HUES64 (cell line): ENCODE results near the gene POTEF.
"Not testable (repeated sequence)": the region's sequence is repeated elsewhere in the genome, so short reads cannot be mapped to it uniquely, and the experiment has no call there.

Experiments used
- H3K27ac ChIP-seq: 2 replicates; pipeline ENCODE4 v1.7.0; 2013; ENCODE audit warnings: low read depth, low read length, inconsistent platforms
- H3K27me3 ChIP-seq: 2 replicates; pipeline ENCODE4 v1.6.1; 2013; ENCODE audit warnings: mild to moderate bottlenecking, low read length; ENCODE audit not compliant: insufficient read depth
- H3K36me3 ChIP-seq: 2 replicates; pipeline ENCODE4 v1.6.1; 2013; ENCODE audit warnings: mild to moderate bottlenecking, low read length; ENCODE audit not compliant: insufficient read depth
- H3K4me1 ChIP-seq: 2 replicates; pipeline ENCODE4 v1.6.1; 2013; ENCODE audit warnings: mild to moderate bottlenecking, low read length, moderate library complexity; ENCODE audit not compliant: insufficient read depth
- H3K4me3 ChIP-seq: 2 replicates; pipeline ENCODE4 v1.5.1; 2013; ENCODE audit warnings: mild to moderate bottlenecking, low read length, moderate library complexity
- H3K9ac ChIP-seq: 2 replicates; pipeline ENCODE4 v1.6.1; 2013; ENCODE audit warnings: mild to moderate bottlenecking, low read depth, low read length
- H3K9me3 ChIP-seq: 2 replicates; pipeline ENCODE4 v1.6.1; 2013; ENCODE audit warnings: low read depth, low read length; ENCODE audit not compliant: insufficient read depth
- WGBS: fragments of 150-250, 120-280 bp; methylation state at CpG from one replicate; pipeline ENCODE4 v1.1.7; 2013; ENCODE audit warnings: missing lambda C conversion rate; 5-methylcytosine and 5-hydroxymethylcytosine counted together

Gene POTEF

GRCh38 chr2:130158631-130159030, 29.6 kb upstream of the POTEF start:
- no peaks in the 10 kb centered on the region for H3K4me1 ChIP-seq
- peaks cover 44% of the 10 kb centered on the region for H3K36me3 ChIP-seq
- H3K4me3 ChIP-seq: no peak overlapping the region
- H3K9me3 ChIP-seq: no peaks in the 10 kb centered on the region
- no peak overlapping the region for H3K27ac ChIP-seq
- H3K27me3 ChIP-seq: no peaks in the 10 kb centered on the region
- H3K9ac ChIP-seq: no peak overlapping the region
- 97% methylated on average over 9 of the region's 9 CpGs for WGBS

GRCh38 chr2:130157825-130158514, 28.9 kb upstream of the POTEF start:
- 93% methylated on average over 13 of the region's 13 CpGs for WGBS
- H3K36me3 ChIP-seq: peaks cover 45% of the 10 kb centered on the region
- H3K9ac ChIP-seq, H3K27ac ChIP-seq, H3K9me3 ChIP-seq, H3K27me3 ChIP-seq, H3K4me3 ChIP-seq, H3K4me1 ChIP-seq: not testable (repeated sequence)

GRCh38 chr2:130157354-130157753, 28.3 kb upstream of the POTEF start:
- not testable (repeated sequence) for H3K27me3 ChIP-seq, H3K27ac ChIP-seq, H3K4me3 ChIP-seq, H3K4me1 ChIP-seq, H3K9me3 ChIP-seq, H3K9ac ChIP-seq
- peaks cover 45% of the 10 kb centered on the region for H3K36me3 ChIP-seq
- WGBS: 93% methylated on average over 11 of the region's 12 CpGs

GRCh38 chr2:130156624-130157004, 27.6 kb upstream of the POTEF start:
- H3K9me3 ChIP-seq: no peaks in the 10 kb centered on the region

GRCh38 chr2:130155956-130156623, 27.1 kb upstream of the POTEF start:
- not testable (repeated sequence) for H3K4me1 ChIP-seq, H3K4me3 ChIP-seq, H3K9me3 ChIP-seq, H3K27me3 ChIP-seq, H3K27ac ChIP-seq, H3K9ac ChIP-seq
- peaks cover 49% of the 10 kb centered on the region for H3K36me3 ChIP-seq
- 85% methylated on average over 16 of the region's 16 CpGs for WGBS

More at GRCh38 chr2:130156624-130157004, 27.6 kb upstream of the POTEF start:
- no peaks in the 10 kb centered on the region for H3K27me3 ChIP-seq
- no peak overlapping the region for H3K4me3 ChIP-seq
- no peak overlapping the region for H3K27ac ChIP-seq
- H3K36me3 ChIP-seq: peaks cover 49% of the 10 kb centered on the region
- WGBS: 95% methylated on average over 9 of the region's 9 CpGs
- no peak overlapping the region for H3K9ac ChIP-seq
- H3K4me1 ChIP-seq: no peaks in the 10 kb centered on the region

GRCh38 chr2:130154773-130155765, 26.0 kb upstream of the POTEF start:
- 96% methylated on average over 29 of the region's 29 CpGs for WGBS
- no peaks in the 10 kb centered on the region for H3K4me1 ChIP-seq
- H3K9me3 ChIP-seq: no peaks in the 10 kb centered on the region
- no peaks in the 10 kb centered on the region for H3K27me3 ChIP-seq
- no peak overlapping the region for H3K4me3 ChIP-seq
- H3K9ac ChIP-seq: no peak overlapping the region
- no peak overlapping the region for H3K27ac ChIP-seq
- peaks cover 47% of the 10 kb centered on the region for H3K36me3 ChIP-seq

- H3K36me3 ChIP-seq: peaks cover 43% of the 10 kb centered on the region
- H3K27ac ChIP-seq, H3K9me3 ChIP-seq, H3K4me1 ChIP-seq, H3K9ac ChIP-seq, H3K27me3 ChIP-seq, H3K4me3 ChIP-seq: not testable (repeated sequence)
- WGBS: 98% methylated on average over 7 of the region's 8 CpGs
These were observed 25.4 kb upstream of the POTEF start for GRCh38 chr2:130154423-130154770.

- H3K9ac ChIP-seq, H3K4me1 ChIP-seq, H3K27ac ChIP-seq, H3K27me3 ChIP-seq, H3K4me3 ChIP-seq, H3K9me3 ChIP-seq: not testable (repeated sequence)
- 97% methylated on average over 19 of the region's 23 CpGs for WGBS
- H3K36me3 ChIP-seq: peaks cover 40% of the 10 kb centered on the region
These were observed 24.9 kb upstream of the POTEF start for GRCh38 chr2:130153721-130154422.

GRCh38 chr2:130152816-130153595, 24.0 kb upstream of the POTEF start:
- 97% methylated on average over 25 of the region's 25 CpGs for WGBS
- no peaks in the 10 kb centered on the region for H3K4me1 ChIP-seq
- H3K27me3 ChIP-seq: no peaks in the 10 kb centered on the region
- peaks cover 35% of the 10 kb centered on the region for H3K36me3 ChIP-seq
- H3K27ac ChIP-seq: no peak overlapping the region
- H3K9me3 ChIP-seq: no peaks in the 10 kb centered on the region
- no peak overlapping the region for H3K9ac ChIP-seq
- H3K4me3 ChIP-seq: no peak overlapping the region

- H3K27ac ChIP-seq, H3K9ac ChIP-seq, H3K27me3 ChIP-seq, H3K4me3 ChIP-seq, H3K9me3 ChIP-seq, H3K4me1 ChIP-seq: not testable (repeated sequence)
- peaks cover 35% of the 10 kb centered on the region for H3K36me3 ChIP-seq
- 97% methylated on average over 27 of the region's 27 CpGs for WGBS
These were observed 23.3 kb upstream of the POTEF start for GRCh38 chr2:130152136-130152815.
